Measurements from ENCODE around the gene TICAM1.
"Not testable (repeated sequence)": the region's sequence is repeated elsewhere in the genome, so short reads cannot be mapped to it uniquely, and the experiment has no call there.

TICAM1 gene

GRCh38 chr19:4844348-4845179 is 13.1 kb upstream of the TICAM1 start:
- no peak for DNase-seq

GRCh38 chr19:4843647-4843965 is 12.1 kb upstream of the TICAM1 start:
- DNase-seq: no peak

GRCh38 chr19:4839192-4839591 is 7.7 kb upstream of the TICAM1 start:
- no peak for DNase-seq

- DNase-seq: no peak
Measured at GRCh38 chr19:4832776-4833175, 1.3 kb upstream of the TICAM1 start.

- not testable (repeated sequence) for DNase-seq
Measured at GRCh38 chr19:4831979-4832340, 448 bp upstream of the TICAM1 start.

GRCh38 chr19:4830768-4831265 is 695 bp downstream of the TICAM1 start:
- DNase-seq: no peak

GRCh38 chr19:4830332-4830731 is 1.2 kb downstream of the TICAM1 start:
- no peak for DNase-seq

- DNase-seq: no peak
Measured at GRCh38 chr19:4829001-4829712, 2.4 kb downstream of the TICAM1 start.

GRCh38 chr19:4823577-4823976 is 7.9 kb downstream of the TICAM1 start:
- no peak for DNase-seq

GRCh38 chr19:4822354-4822753 is 9.2 kb downstream of the TICAM1 start:
- not testable (repeated sequence) for DNase-seq

GRCh38 chr19:4821265-4821664 is 10.2 kb downstream of the TICAM1 start:
- no peak for DNase-seq

- DNase-seq: no peak
Measured at GRCh38 chr19:4817467-4818277, 13.8 kb downstream of the TICAM1 start.

- DNase-seq: no peak
Measured at GRCh38 chr19:4816950-4817278, 14.6 kb downstream of the TICAM1 start.

- DNase-seq: no peak
Measured at GRCh38 chr19:4816202-4816949, 15.1 kb downstream of the TICAM1 start.

GRCh38 chr19:4815426-4816201 is 15.9 kb downstream of the TICAM1 start:
- peak; percentile 73 for DNase-seq

GRCh38 chr19:4814625-4815425 is 16.7 kb downstream of the TICAM1 start:
- DNase-seq: no peak

- DNase-seq: peak; percentile 75
Measured at GRCh38 chr19:4811328-4812131, 20.0 kb downstream of the TICAM1 start.

- no peak for DNase-seq
Measured at GRCh38 chr19:4807188-4807587, 24.3 kb downstream of the TICAM1 start.

- no peak for DNase-seq
Measured at GRCh38 chr19:4806384-4806783, 25.1 kb downstream of the TICAM1 start.

- DNase-seq: not testable (repeated sequence)
Measured at GRCh38 chr19:4805140-4805539, 26.4 kb downstream of the TICAM1 start.

All from NK-92 treated with Interleukin-12 subunit alpha and Interleukin-12 subunit beta, amount 100 ng/mL, for 24 hours (cell line).